Thyroid gland (tissue), 4 donors: ENCODE measurements around the gene MEI1. TPM values are rescaled to one million over a fixed set of nuclear protein-coding genes. Genes with fewer than 3 reads are reported as not detected.
"Not testable (repeated sequence)": the region's sequence is repeated elsewhere in the genome, so short reads cannot be mapped to it uniquely, and the experiment has no call there.

Experiments
- DNase-seq, 2 donors: peaks; one replicate each; pipeline ENCODE4 v3.0.0-alpha.2; 2019
- H3K27ac ChIP-seq, 3 donors: fragments of 200-600 bp; sonication (generic); 1 replicate in 2 of 3; 2 replicates in 1 of 3; pipeline ENCODE4 v1.5.1; 2016 to 2019; ENCODE audit warnings: mild to moderate bottlenecking in 1 of 3, moderate library complexity in 1 of 3
- H3K27me3 ChIP-seq: fragments of 200-600 bp; sonication (generic); one replicate; pipeline ENCODE4 v1.5.1; 2019
- H3K36me3 ChIP-seq, 2 donors: fragments of 200-600 bp; sonication (generic); one replicate each; pipeline ENCODE4 v1.5.1; 2016 to 2019
- H3K4me1 ChIP-seq, 2 donors: fragments of 200-600 bp; sonication (generic); one replicate each; pipeline ENCODE4 v1.5.1; 2017 to 2019
- H3K4me3 ChIP-seq, 3 donors: fragments of 200-600 bp; sonication (generic); replicated peaks in 1 of 3; 1 replicate in 2 of 3; 2 replicates in 1 of 3; pipeline ENCODE4 v1.5.1; 2016; ENCODE audit warnings: mild to moderate bottlenecking in 1 of 3
- H3K9me3 ChIP-seq: fragments of 200-600 bp; sonication (generic); one replicate; pipeline ENCODE4 v1.5.1; 2017
- CTCF ChIP-seq, 6 experiments: fragments of 200-600 bp in 3 of 6; fragments of 450-650 bp in 3 of 6; sonication (generic) in 3 of 6; IDR thresholded peaks; one replicate each; pipeline ENCODE4 v1.5.1; 2016 to 2019; ENCODE audit warnings: antibody characterized with exemption in 6 of 6, mild to moderate bottlenecking in 2 of 6, inconsistent platforms in 1 of 6, moderate library complexity in 1 of 6
- POLR2A ChIP-seq, 2 donors: fragments of 450-650 bp; IDR thresholded peaks; one replicate each; pipeline ENCODE4 v1.6.1; 2017; ENCODE audit warnings: antibody characterized with exemption in 2 of 2, mild to moderate bottlenecking in 2 of 2, moderate library complexity in 1 of 2
- WGBS, 2 donors: methylation state at CpG; one replicate each; pipeline ENCODE4 v1.1.5; 2017; 5-methylcytosine and 5-hydroxymethylcytosine counted together
- intact Hi-C: fragments of 100-400 bp; cut with DNase I; formaldehyde crosslinking; loops from one replicate; pipeline ENCODE4 v1.15.1; 2023
- total RNA-seq, 4 donors: library from RNA; depleted of rRNA; stranded (reverse); fragments of >200 nt; gene quantifications; one replicate each; pipeline ENCODE4 v1.2.3, GENCODE V29; 2016

Gene MEI1
- total RNA-seq, 4 donors from 2014 or later, result 0.25 to 5.2 (median 1.4) TPM

DNA sequence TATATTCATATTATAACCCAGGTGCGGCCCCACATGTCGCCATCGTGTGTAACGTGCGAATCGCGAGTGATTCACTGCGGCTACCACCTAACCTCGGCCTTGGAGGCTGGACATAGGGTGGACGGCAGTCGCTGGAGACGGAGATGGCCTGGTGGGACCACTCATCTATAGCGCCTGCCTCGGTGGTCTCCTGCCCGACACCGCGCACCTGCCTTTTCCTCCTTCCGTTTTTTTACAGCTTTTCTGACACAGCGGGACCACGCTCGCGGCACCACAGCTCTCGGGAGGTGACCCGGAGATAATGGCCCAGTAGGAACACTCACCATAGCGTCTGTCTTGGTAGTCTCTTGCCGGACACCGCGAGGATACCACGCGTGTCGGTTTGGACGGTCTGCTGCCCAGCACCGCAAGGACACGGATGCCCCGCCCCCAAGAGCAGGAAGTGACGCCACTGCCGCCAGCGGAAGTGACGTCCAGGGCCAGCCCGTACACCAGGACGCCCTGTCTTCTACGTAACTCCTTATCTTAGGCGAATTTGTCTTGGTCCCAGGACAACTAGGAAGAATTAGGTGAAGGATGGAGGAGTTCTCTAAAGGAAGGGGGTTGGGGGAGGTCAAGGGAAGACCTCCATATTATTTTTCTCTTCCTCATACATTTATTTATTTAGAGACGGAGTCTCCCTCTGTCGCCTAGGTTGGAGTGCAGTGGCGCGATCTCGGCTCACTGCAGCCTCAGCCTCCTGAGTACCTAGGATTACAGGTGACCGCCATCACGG, 17.1 kb upstream of the MEI1 start:
- TF ChIP-seq CTCF (IDR thresholded peaks at IDR 0.05) (no peak), POLR2A (IDR thresholded peaks at IDR 0.05) (peak; percentile 63 to 90)
- peak overlapping the region; percentile 79 to 89 (median 88) for H3K27ac ChIP-seq
- H3K4me3 ChIP-seq, result peak overlapping the region in 2 of 3 donors; percentile 53 to 54
- H3K4me1 ChIP-seq, result peaks cover 1 to 9% of the 10 kb centered on the region in 2 donors
- DNase-seq, result peak; percentile 80 to 82
- no peaks in the 10 kb centered on the region for H3K9me3 ChIP-seq
- H3K27me3 ChIP-seq, result no peaks in the 10 kb centered on the region
- intact Hi-C loops, result no loop called here
- WGBS, 2 donors, result 48 to 55% methylated on average over 50 of the region's 50 CpGs
- H3K36me3 ChIP-seq, result peaks cover 11 to 23% of the 10 kb centered on the region in 2 donors

DNA sequence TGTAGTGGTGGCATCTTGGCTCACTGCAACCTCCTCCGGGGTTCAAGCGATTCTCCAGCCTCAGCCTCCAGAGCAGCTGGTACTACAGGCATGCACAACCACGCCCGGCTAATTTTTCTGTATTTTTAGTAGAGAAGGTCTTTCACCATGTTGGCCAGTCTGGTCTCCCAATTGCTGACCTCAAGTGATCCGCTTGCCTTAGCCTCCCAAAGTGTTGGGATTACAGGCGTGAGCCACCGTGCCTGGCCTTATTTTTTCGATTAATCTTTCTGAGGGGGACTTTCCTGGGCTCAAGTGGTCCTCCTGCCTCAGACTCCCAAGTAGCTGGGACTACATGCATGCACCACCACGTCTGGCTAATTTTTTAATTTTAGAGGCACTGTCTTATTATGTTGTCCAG, 16.3 kb upstream of the MEI1 start:
- 91 to 95% methylated on average over 9 of the region's 9 CpGs for WGBS, 2 donors
- no peak for DNase-seq
- peak overlapping the region in 2 of 3 donors; percentile 88 to 89 for H3K27ac ChIP-seq
- intact Hi-C loops, result no loop called here
- peaks cover 9 to 14% of the 10 kb centered on the region in 2 donors for H3K4me1 ChIP-seq
- TF ChIP-seq POLR2A (IDR thresholded peaks at IDR 0.05) (no peak), CTCF (IDR thresholded peaks at IDR 0.05) (no peak)
- peaks cover 10 to 22% of the 10 kb centered on the region in 2 donors for H3K36me3 ChIP-seq
- H3K27me3 ChIP-seq, result no peaks in the 10 kb centered on the region
- peak overlapping the region in 1 of 3 donors; percentile 54 for H3K4me3 ChIP-seq
- H3K9me3 ChIP-seq, result no peaks in the 10 kb centered on the region

DNA sequence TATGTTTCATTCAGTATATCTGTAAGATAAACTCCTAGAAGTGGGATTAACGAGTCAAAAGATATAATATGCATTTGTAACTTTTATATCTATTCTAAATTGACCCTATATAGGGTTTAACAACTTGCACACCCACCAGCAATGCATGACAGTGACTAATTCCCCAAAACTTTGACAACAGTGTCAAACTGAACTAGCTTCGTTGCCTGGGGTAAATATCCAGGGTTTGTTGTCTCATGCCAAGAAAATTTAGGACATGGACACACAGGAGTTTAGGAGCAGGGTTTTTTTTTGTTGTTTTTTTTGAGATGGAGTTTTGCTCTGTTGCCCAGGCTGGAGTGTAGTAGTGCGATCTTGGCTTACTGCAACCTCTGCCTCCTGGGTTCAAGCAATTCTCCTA, 15.7 kb upstream of the MEI1 start:
- Histone ChIP-seq H3K36me3 (peaks cover 4 to 17% of the 10 kb centered on the region in 2 donors), H3K4me3 (no peak overlapping the region), H3K27ac (no peak overlapping the region), H3K4me1 (peaks cover 10 to 14% of the 10 kb centered on the region in 2 donors), H3K9me3 (no peaks in the 10 kb centered on the region), H3K27me3 (no peaks in the 10 kb centered on the region)
- TF ChIP-seq POLR2A (IDR thresholded peaks at IDR 0.05) (no peak), CTCF (IDR thresholded peaks at IDR 0.05) (no peak)
- intact Hi-C loops, result no loop called here
- DNase-seq, result no peak
- 89 to 93% methylated on average over 3 of the region's 3 CpGs for WGBS, 2 donors

GRCh38 chr22:41684194-41684593, 15.1 kb upstream of the MEI1 start:
- Histone ChIP-seq H3K4me1 (peaks cover 10 to 14% of the 10 kb centered on the region in 2 donors), H3K27me3 (no peaks in the 10 kb centered on the region), H3K4me3 (no peak overlapping the region), H3K36me3 (peaks cover under 1 to 11% of the 10 kb centered on the region in 2 donors), H3K27ac (no peak overlapping the region), H3K9me3 (no peaks in the 10 kb centered on the region)
- 87 to 93% methylated on average over 4 of the region's 4 CpGs for whole genome bisulfite sequencing, 2 donors
- DNase-seq, result no peak
- intact Hi-C loops, result no loop called here
- TF ChIP-seq CTCF (IDR thresholded peaks at IDR 0.05) (no peak), POLR2A (IDR thresholded peaks at IDR 0.05) (no peak)

DNA sequence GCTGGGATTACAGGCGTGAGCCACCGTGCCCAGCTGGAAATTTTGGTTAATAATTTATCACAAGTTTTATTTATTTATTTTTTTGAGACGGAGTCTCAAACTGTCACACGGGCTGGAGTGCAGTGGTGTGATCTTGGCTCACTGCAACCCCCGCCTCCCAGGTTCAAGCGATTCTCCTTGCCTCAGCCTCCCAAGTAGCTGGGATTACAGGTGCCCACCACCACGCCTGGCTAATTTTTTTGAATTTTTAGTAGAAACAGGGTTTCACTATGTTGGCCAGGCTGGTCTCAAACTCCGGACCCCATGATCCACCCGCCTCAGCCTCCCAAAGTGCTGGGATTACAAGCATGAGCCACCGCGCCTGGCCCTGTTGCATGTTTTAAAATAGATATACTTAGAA, 12.4 kb upstream of the MEI1 start:
- peaks cover 10 to 14% of the 10 kb centered on the region in 2 donors for H3K4me1 ChIP-seq
- DNase-seq, H3K27ac ChIP-seq, H3K36me3 ChIP-seq, H3K9me3 ChIP-seq, H3K27me3 ChIP-seq, H3K4me3 ChIP-seq, intact Hi-C loops: not testable (repeated sequence)
- 96% methylated on average over 11 of the region's 11 CpGs for WGBS, 2 donors
